Right cardiac atrium (tissue), 5 donors: ENCODE data around the gene HERC5. TPM values are rescaled to one million over a fixed set of nuclear protein-coding genes. Genes with fewer than 3 reads are reported as not detected.
A peak's percentile ranks its signal among the peaks of the same experiment; 100 is the strongest.

Experiments used
- ATAC-seq, 2 donors: fragments of 200-7000 bp; cut with Tn5 transposase; one replicate each; pipeline versions ENCODE4 v1.8.0 to v1.9.1; 2020; ENCODE audit warnings: moderate library complexity in 2 of 2, mild to moderate bottlenecking in 1 of 2
- DNase-seq, 3 donors: peaks; one replicate each; pipeline ENCODE4 v3.0.0-alpha.2; 2020
- H3K27ac ChIP-seq: one replicate; pipeline ENCODE4 v1.5.1; 2013; ENCODE audit warnings: mild to moderate bottlenecking, low read length, control low read depth, moderate library complexity
- H3K27me3 ChIP-seq: one replicate; pipeline ENCODE4 v1.6.1; 2013; ENCODE audit not compliant: control insufficient read depth, insufficient read depth
- H3K4me1 ChIP-seq: one replicate; pipeline ENCODE4 v1.6.1; 2013; ENCODE audit warnings: low read length; ENCODE audit not compliant: control insufficient read depth, insufficient read depth
- H3K4me3 ChIP-seq: one replicate; pipeline ENCODE4 v1.5.1; 2013; ENCODE audit warnings: low read length, control low read depth
- H3K9me3 ChIP-seq: one replicate; pipeline ENCODE4 v1.6.1; 2013; ENCODE audit warnings: low read length; ENCODE audit not compliant: control insufficient read depth
- WGBS: extraction: QIAGEN DNeasy Blood & Tissue Kit; methylation state at CpG from one replicate; pipeline ENCODE4 v1.1.7; 2013; 5-methylcytosine and 5-hydroxymethylcytosine counted together
- intact Hi-C, 4 donors: fragments of 100-400 bp; cut with DNase I; formaldehyde crosslinking; loops; one replicate each; pipeline versions ENCODE4 v1.11.0 to v1.14.0; 2022 to 2023
- polyA plus RNA-seq: library from polyadenylated mRNA; stranded (reverse); fragments of 200-250 nt; gene quantifications from one replicate; pipeline ENCODE4 v1.2.3, GENCODE V29; 2013
- total RNA-seq, 4 donors: library from RNA; stranded (reverse); fragmentation: NEBNext Ultra II Directional; extraction: Animal tissue kit (Norgen Biotek cat#: 25700); gene quantifications; one replicate each; pipeline ENCODE4 v1.2.1, GENCODE V29; 2021
- donor health status: healthy with polysubstance abuse.
- donor health status: DM: no; HTN: yes; CAD: no.
- donor health status: DM: no; HTN: no; CAD: no.
- donor health status: DM: no; HTN: yes; CAD: no; lungs with severe emphysema.
- donor health status: DM: yes; HTN: yes; CAD: no.

HERC5 gene
- total and polyA plus RNA-seq, 5 donors: 2.8 to 4.6 (median 3.5) TPM

DNA sequence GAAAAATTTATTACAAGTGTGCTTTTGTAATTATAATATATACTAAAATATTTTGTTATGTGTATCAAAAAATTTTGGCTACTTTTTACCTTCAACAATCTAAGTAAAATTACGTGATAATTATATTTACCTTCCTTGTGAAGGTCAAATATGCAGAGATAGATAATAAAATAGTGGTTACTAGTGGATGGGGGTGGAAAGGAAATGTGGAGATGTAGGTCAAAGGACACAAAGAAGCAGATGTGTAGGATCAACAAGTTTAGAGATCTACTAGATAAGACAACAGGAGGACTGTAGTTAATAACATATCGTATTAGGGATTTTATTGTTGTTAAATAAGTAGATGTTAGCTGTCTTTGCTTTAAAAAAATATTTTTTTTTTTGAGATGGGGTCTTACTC is 21.3 kb downstream of the HERC5 start:
- Histone ChIP-seq H3K4me3 (no peak overlapping the region), H3K27me3 (no peaks in the 10 kb centered on the region), H3K4me1 (no peaks in the 10 kb centered on the region), H3K9me3 (no peaks in the 10 kb centered on the region), H3K27ac (no peak overlapping the region)
- ATAC-seq (no peak), DNase-seq (no peak)
- intact Hi-C loops: no loop called here
- 94% methylated on average over 2 of the region's 2 CpGs for WGBS

DNA sequence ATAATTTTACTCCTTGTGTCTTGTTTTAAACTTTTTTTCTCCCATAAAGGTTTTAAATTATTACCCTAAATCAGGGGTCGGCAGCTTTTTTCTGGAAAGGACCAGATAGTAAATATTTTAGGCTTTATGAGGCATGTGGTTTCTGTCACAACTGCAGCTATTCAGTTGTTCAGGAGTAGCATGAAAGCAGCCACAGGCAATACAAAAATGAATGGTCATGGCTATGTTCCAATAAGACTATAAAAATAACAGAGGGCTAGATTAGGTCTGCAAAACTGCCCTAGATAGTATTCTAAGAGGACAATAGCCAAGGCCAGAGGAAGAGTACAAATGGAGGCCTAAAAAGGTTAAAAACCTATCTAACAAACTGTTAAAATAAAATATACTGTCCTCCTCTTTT is 24.6 kb downstream of the HERC5 start:
- no peaks in the 10 kb centered on the region for H3K4me1 ChIP-seq
- H3K27me3 ChIP-seq: no peaks in the 10 kb centered on the region
- no peak overlapping the region for H3K4me3 ChIP-seq
- WGBS: 36% methylated on average over 1 of the region's 1 CpG
- intact Hi-C loops: no loop called here
- H3K9me3 ChIP-seq: no peaks in the 10 kb centered on the region
- H3K27ac ChIP-seq: no peak overlapping the region
- ATAC-seq: no peak
- DNase-seq: no peak

DNA sequence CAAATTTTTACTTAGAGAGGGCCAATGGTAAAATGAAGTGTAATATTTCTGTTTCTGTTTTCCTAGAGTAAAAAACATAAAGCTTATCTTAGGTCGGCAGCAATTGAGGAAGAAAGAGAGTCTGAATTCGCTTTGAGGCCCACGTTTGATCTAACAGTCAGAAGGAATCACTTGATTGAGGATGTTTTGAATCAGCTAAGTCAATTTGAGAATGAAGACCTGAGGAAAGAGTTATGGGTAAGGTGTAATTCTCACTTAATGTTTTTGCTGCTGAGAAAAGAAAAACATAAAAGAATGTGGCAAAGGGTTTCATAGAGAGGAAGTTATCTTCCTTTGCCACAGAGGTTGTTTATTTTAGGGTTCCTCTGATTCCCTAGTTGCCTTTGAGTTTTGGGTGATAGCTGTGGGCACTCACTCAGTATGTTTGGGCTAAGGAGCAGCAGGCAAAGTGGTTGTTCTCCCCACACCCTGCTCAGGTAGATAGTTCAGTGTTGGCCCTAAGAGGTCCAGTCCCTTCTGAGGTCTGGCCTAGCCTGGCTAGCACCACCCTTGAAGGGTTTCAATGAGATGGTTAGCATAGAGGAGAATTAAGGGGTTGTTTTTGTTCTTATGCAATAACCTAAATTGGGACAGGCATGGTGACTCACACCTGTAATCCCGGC is 32.3 kb downstream of the HERC5 start:
- no peaks in the 10 kb centered on the region for H3K9me3 ChIP-seq
- no peaks in the 10 kb centered on the region for H3K27me3 ChIP-seq
- H3K4me1 ChIP-seq: no peaks in the 10 kb centered on the region
- no peak overlapping the region for H3K4me3 ChIP-seq
- no peak for ATAC-seq
- no peak overlapping the region for H3K27ac ChIP-seq
- intact Hi-C loops: no loop called here
- DNase-seq: no peak
- WGBS: 72% methylated on average over 4 of the region's 4 CpGs

DNA sequence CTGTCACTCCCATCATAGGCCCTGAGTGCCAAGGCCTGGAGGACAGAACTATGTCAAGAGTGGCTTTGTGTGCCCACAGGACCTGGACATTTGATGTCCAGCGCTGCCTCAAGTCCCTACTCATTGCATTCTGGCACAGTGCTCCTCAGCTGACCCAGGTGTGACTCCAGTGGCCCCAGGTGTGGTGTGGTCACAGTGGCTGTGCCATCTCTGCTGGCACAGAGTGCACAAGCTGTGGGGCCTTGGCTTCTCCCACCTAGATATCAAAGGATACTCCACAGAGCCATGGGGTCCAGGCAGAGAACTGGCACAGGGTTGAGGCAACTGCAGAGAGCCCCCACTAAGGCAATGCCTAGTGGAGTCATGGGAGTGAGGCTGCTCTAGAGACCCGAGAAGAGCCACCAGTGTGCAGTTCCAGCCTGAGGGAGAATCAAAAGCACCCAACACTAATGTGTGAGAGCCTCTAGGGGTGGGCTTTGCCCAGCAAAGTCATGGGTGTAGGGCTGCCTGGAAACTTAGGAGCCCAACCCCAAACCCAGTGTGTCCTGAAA is 41.0 kb downstream of the HERC5 start:
- Histone ChIP-seq H3K4me3 (no peak overlapping the region), H3K27ac (no peak overlapping the region), H3K27me3 (no peaks in the 10 kb centered on the region), H3K9me3 (no peaks in the 10 kb centered on the region), H3K4me1 (no peaks in the 10 kb centered on the region)
- peak in 1 of 3 donors; percentile 53 for DNase-seq
- WGBS: 93% methylated on average over 2 of the region's 2 CpGs
- ATAC-seq: no peak
- intact Hi-C loops: no loop called here

DNA sequence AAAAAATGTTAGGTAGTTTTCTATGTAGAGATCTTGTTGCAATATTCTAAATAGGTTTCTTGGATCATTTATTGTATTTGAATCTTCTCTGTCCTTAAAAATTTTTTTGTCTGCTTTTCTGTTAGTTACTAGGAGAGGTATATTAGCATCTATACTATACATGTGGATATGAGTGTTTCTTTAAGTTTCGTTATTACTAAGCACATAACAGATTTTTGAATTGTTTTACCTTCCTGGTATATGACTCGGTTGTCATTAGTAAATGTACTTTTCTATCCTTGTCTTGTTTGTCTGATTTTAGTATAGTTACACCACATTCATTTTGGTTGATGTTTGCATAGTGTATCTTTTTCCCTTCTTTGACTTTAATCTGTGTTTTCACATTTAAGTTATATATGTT is 46.4 kb downstream of the HERC5 start:
- ATAC-seq: no peak

DNA sequence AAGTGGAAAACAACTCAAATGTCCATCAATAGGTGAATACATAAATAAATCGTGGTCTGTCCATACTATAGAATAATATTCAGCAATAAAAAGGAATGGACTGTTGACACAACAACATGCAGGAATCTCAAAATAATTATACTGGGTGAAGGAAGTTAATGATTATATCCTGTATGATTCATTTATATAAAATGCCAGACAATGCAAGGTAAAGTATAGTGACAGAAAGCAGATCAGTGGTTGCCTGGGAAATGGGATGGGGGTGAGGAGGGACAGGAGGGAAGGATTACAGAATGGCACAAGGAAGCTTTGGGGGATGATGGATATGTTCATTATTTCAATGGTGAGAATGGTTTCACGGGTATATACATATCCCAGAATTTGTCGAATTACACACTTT is 54.3 kb downstream of the HERC5 start:
- intact Hi-C loops: loop anchor here in 2 of 4 donors (5.0 to 10.0 kb wide), 2 partner anchors 146 to 289 kb away; no protein-coding TSS in a partner anchor
- 82% methylated on average over 3 of the region's 3 CpGs for WGBS
- DNase-seq: no peak

More for the DNA sequence above, 46.4 kb downstream of the HERC5 start:
- intact Hi-C loops: no loop called here
- H3K27ac ChIP-seq: no peak overlapping the region
- no peaks in the 10 kb centered on the region for H3K4me1 ChIP-seq
- no peaks in the 10 kb centered on the region for H3K9me3 ChIP-seq
- DNase-seq: no peak
- 89% methylated on average over 2 of the region's 2 CpGs for WGBS
- H3K4me3 ChIP-seq: no peak overlapping the region
- no peaks in the 10 kb centered on the region for H3K27me3 ChIP-seq

DNA sequence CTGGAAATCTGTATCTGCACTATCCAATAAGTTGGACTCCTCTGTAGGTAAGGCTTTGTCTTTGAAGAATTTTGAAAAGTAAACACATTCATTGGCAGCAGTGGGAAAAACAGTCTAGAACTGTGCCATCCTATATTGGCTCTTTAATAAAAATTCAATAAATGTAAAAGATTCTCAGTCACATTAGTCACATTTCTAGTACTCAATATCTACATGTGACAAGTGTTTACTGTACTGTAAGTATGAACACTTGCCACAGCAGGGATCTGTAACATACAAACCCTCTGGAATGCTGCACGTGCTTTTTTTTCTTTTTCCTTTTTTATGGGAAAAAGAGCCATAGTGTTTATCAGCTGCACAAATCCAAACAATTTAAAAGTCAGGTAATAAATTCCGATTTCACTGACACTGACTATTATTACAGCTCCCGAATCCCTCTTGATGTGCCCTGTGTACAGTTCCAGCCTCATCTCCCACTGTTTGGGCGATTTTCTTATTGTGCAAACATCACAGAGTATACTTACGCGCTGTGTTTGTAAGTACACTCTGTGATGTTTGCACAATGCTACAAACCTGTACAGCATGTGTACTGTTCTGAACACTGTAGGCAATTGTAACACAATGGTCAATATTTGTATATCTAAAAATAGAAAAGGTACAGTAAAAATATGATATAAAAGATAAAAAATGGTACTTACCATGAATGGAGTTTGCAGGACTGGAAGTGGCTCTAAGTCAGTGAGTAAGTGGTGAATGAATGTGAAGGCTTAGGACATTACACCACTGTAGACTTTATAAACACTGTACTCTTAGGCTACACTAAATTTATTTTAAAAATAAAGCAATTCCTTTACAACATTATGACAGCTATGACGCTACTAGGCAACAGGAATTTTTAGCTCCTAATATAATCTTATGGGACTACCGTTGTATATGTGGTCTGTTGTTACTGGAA is 57.9 kb downstream of the HERC5 start:
- Histone ChIP-seq H3K27me3 (no peaks in the 10 kb centered on the region), H3K4me1 (no peaks in the 10 kb centered on the region), H3K27ac (no peak overlapping the region), H3K9me3 (no peaks in the 10 kb centered on the region), H3K4me3 (no peak overlapping the region)
- DNase-seq: no peak
- ATAC-seq: no peak
- intact Hi-C loops: loop anchor here (2.0 to 10.0 kb wide), 6 partner anchors 148 to 298 kb away; no protein-coding TSS in a partner anchor
- WGBS: 82% methylated on average over 8 of the region's 8 CpGs

More for the DNA sequence above, 54.3 kb downstream of the HERC5 start:
- H3K27me3 ChIP-seq: no peaks in the 10 kb centered on the region
- no peaks in the 10 kb centered on the region for H3K9me3 ChIP-seq
- H3K4me3 ChIP-seq: no peak overlapping the region
- no peak overlapping the region for H3K27ac ChIP-seq
- no peaks in the 10 kb centered on the region for H3K4me1 ChIP-seq
- no peak for ATAC-seq

DNA sequence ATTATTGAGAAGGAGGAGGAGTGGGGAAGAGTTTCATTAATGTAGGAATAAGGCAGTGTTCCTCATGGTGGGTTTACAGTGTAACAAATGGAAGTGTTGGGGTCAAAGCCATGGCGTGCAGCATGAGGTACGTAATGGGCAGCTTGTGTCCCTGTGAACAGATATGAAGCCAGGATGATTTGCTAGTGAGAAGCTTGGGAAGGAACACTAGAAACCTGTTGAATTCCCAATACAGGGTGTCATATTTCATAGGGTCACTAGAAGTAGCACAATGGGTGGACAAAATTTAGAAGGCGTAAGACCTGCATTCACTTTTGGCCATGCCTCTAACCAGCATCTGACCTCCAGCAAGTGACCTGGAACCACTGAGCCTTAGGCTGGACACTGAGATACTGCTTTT is 59.8 kb downstream of the HERC5 start:
- Histone ChIP-seq H3K4me1 (no peaks in the 10 kb centered on the region), H3K4me3 (no peak overlapping the region), H3K27ac (no peak overlapping the region), H3K27me3 (no peaks in the 10 kb centered on the region), H3K9me3 (no peaks in the 10 kb centered on the region)
- DNase-seq (no peak), ATAC-seq (no peak)
- WGBS: 92% methylated on average over 3 of the region's 3 CpGs
- intact Hi-C loops: loop anchor here in 3 of 4 donors (5.0 to 10.0 kb wide), 3 partner anchors 149 to 299 kb away; no protein-coding TSS in a partner anchor

DNA sequence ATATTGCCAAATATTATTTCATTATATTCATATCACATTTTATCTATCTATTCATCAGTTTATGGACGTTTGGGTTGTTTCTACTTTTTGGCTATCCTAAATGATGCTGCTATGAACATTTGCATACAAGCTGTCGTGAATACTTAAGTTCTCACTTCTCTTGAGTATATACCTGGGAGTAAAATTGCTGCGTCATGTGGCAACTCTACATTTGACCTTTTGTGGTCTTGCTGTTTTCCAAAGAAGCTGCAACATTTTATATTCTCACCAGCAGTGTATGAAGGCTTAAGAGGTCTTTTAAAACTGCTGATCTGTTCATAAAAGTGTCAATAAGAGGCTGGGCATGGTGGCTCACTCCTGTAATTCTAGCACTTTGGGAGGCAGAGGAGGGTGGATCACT is 60.9 kb downstream of the HERC5 start:
- Histone ChIP-seq H3K4me3 (no peak overlapping the region), H3K27ac (no peak overlapping the region), H3K9me3 (no peaks in the 10 kb centered on the region), H3K27me3 (no peaks in the 10 kb centered on the region), H3K4me1 (no peaks in the 10 kb centered on the region)
- 69% methylated on average over 3 of the region's 3 CpGs for WGBS
- intact Hi-C loops: loop anchor here in 3 of 4 donors (5.0 to 10.0 kb wide), 3 partner anchors 151 to 301 kb away; no protein-coding TSS in a partner anchor
- no peak for DNase-seq
- no peak for ATAC-seq

DNA sequence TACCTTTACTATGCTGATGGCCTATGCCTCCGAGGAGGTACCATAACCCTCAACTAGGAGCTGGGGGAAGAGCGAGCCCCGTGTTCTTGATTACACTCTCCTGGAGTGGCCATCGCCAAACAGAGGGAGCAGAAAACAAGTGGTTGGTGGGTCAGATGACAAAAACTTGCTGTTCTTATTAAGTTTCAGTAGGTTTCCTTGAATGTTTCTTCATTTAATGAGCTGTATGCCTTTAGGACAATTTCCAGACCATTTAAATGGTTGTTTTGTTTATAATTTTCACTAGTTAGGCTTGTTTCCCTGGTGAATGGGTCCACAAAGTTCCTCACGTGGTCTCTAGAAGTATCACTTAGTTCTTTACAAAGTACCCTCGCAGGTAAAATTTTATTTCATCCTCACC is 62.0 kb downstream of the HERC5 start:
- Histone ChIP-seq H3K27me3 (no peaks in the 10 kb centered on the region), H3K4me1 (no peaks in the 10 kb centered on the region), H3K9me3 (no peaks in the 10 kb centered on the region), H3K4me3 (no peak overlapping the region), H3K27ac (no peak overlapping the region)
- intact Hi-C loops: loop anchor here in 3 of 4 donors (5.0 to 10.0 kb wide), 3 partner anchors 152 to 302 kb away; no protein-coding TSS in a partner anchor
- DNase-seq (no peak), ATAC-seq (no peak)
- 90% methylated on average over 6 of the region's 6 CpGs for WGBS
